Panc1 (cell line): Measurements from ENCODE around the gene MTHFD1.

Experiments used
- POLR2AphosphoS5 ChIP-seq: IDR thresholded peaks from 2 replicates; pipeline ENCODE4 v1.6.1; 2012; ENCODE audit warnings: mild to moderate bottlenecking, low read depth, low read length, moderate library complexity
- REST ChIP-seq, 2 experiments: IDR thresholded peaks; 2 replicates each; pipeline ENCODE4 v1.6.1; 2011 to 2012; ENCODE audit warnings: low read depth in 2 of 2, control low read depth in 1 of 2, low read length in 1 of 2, mild to moderate bottlenecking in 1 of 2, moderate library complexity in 1 of 2; ENCODE audit not compliant: insufficient read depth in 1 of 2
- SIN3A ChIP-seq: IDR thresholded peaks from 2 replicates; pipeline ENCODE4 v1.6.1; 2012; ENCODE audit warnings: low read depth, mild to moderate bottlenecking, low read length, moderate library complexity, borderline replicate concordance; ENCODE audit not compliant: insufficient read depth
- TF ChIP-seq, protein P1 (sequence below): fragments of 450-650 bp; IDR thresholded peaks from 2 replicates; pipeline ENCODE4 v1.5.1; 2017; ENCODE audit warnings: mild to moderate bottlenecking

DNA sequence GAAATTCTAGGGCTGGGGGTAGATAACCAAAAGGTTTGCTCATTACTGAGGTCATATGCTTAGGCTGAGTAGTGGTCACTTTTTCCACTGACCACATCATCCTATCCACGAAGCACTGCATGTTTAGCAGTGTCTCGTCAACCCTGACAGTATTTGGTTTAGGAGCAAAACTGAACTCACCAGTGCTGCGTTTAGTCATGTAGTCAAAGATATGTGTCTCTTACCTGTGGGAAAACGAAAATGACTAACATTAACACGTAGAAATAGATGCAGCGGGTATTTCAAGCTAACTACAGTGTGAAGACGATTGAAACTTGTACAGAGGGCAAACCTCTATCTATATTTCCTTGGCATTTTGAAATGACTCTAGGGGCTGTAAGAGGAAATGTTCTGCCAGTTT lies 34.6 kb downstream of the MTHFD1 start:
- TF ChIP-seq, protein P1, sequence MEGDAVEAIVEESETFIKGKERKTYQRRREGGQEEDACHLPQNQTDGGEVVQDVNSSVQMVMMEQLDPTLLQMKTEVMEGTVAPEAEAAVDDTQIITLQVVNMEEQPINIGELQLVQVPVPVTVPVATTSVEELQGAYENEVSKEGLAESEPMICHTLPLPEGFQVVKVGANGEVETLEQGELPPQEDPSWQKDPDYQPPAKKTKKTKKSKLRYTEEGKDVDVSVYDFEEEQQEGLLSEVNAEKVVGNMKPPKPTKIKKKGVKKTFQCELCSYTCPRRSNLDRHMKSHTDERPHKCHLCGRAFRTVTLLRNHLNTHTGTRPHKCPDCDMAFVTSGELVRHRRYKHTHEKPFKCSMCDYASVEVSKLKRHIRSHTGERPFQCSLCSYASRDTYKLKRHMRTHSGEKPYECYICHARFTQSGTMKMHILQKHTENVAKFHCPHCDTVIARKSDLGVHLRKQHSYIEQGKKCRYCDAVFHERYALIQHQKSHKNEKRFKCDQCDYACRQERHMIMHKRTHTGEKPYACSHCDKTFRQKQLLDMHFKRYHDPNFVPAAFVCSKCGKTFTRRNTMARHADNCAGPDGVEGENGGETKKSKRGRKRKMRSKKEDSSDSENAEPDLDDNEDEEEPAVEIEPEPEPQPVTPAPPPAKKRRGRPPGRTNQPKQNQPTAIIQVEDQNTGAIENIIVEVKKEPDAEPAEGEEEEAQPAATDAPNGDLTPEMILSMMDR: no peak
- no peak for TF ChIP-seq POLR2AphosphoS5
- TF ChIP-seq REST (IDR thresholded peaks at IDR 0.05; ENCODE audit: insufficient read depth in 1 of 2, low read depth in 2 of 2, low read length in 1 of 2): no peak
- no peak for TF ChIP-seq SIN3A
